Measurements from ENCODE around the gene ZMYND11. TPM values are rescaled to one million over a fixed set of nuclear protein-coding genes. Genes with fewer than 3 reads are reported as not detected.

ZMYND11 gene
- total and polyA plus RNA-seq, 12 donors = 23.6 to 153 (median 63.6) TPM

DNA sequence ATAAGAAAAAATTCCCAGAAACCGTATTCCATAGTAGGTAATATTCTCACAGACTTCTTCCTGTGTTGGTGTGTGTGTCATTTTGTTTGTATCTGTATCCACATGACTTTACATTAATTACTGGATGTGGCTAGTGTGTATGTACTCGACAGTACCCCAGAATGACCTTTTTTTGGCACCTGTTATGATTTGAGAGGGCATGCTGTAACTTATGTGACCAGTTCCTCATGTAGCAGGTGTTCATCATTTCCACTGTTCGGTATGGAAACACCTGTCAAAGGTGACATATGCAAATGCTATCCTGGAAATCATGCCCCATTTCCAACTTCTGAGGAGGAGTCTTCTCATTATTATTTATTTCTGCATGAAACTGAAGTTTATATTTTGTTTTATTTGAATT is 89.3 kb downstream of the ZMYND11 start:
- intact Hi-C loops (cut with DNase I) = no loop called here
- no peak for DNase-seq
- WGBS, 4 donors = 89 to 91% (median 90%) methylated on average over 3 of the region's 3 CpGs
- Histone ChIP-seq H3K36me3 (replicated peaks in 1 of 2) (no peaks in the 10 kb centered on the region), H3K4me3 (no peak overlapping the region), H3K27me3 (no peaks in the 10 kb centered on the region), H3K4me1 (replicated peaks in 1 of 2) (no peaks in the 10 kb centered on the region), H3K27ac (no peak overlapping the region), H3K9me3 (replicated peaks in 1 of 3) (no peaks in the 10 kb centered on the region)
- TF ChIP-seq, protein P1, sequence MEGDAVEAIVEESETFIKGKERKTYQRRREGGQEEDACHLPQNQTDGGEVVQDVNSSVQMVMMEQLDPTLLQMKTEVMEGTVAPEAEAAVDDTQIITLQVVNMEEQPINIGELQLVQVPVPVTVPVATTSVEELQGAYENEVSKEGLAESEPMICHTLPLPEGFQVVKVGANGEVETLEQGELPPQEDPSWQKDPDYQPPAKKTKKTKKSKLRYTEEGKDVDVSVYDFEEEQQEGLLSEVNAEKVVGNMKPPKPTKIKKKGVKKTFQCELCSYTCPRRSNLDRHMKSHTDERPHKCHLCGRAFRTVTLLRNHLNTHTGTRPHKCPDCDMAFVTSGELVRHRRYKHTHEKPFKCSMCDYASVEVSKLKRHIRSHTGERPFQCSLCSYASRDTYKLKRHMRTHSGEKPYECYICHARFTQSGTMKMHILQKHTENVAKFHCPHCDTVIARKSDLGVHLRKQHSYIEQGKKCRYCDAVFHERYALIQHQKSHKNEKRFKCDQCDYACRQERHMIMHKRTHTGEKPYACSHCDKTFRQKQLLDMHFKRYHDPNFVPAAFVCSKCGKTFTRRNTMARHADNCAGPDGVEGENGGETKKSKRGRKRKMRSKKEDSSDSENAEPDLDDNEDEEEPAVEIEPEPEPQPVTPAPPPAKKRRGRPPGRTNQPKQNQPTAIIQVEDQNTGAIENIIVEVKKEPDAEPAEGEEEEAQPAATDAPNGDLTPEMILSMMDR (IDR thresholded peaks at IDR 0.05) = no peak

DNA sequence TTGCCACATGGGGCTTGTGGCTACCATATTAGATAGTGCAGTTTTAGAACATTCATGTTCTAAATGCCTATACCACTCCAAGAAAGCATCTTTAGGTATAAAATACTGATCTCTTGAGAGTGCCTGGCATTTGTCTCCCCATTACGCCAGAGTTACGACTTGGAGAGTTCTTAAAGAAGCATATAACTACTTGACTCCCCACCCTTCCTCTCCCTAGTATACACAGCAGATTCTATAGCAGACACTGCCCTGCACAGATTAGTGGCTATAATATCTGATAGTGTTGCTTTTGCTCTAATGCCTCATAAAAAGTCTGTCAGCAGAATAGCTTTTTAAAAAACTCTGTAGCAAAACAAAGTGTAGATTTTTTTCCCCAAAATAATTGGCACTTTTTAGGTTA is 90.8 kb downstream of the ZMYND11 start:
- no peak for DNase-seq
- H3K36me3 ChIP-seq (replicated peaks in 1 of 2) = no peaks in the 10 kb centered on the region
- no peak for TF ChIP-seq POLR2A (IDR thresholded peaks at IDR 0.05)
- TF ChIP-seq, protein P1 (IDR thresholded peaks at IDR 0.05) = no peak
- no peaks in the 10 kb centered on the region for H3K4me1 ChIP-seq (replicated peaks in 1 of 2)
- no peaks in the 10 kb centered on the region for H3K27me3 ChIP-seq
- H3K9me3 ChIP-seq (replicated peaks in 1 of 3) = no peaks in the 10 kb centered on the region
- H3K4me3 ChIP-seq = no peak overlapping the region
- intact Hi-C loops (cut with DNase I) = no loop called here
- 92 to 100% (median 97%) methylated on average over 2 of the region's 2 CpGs for WGBS, 4 donors
- H3K27ac ChIP-seq = no peak overlapping the region

DNA sequence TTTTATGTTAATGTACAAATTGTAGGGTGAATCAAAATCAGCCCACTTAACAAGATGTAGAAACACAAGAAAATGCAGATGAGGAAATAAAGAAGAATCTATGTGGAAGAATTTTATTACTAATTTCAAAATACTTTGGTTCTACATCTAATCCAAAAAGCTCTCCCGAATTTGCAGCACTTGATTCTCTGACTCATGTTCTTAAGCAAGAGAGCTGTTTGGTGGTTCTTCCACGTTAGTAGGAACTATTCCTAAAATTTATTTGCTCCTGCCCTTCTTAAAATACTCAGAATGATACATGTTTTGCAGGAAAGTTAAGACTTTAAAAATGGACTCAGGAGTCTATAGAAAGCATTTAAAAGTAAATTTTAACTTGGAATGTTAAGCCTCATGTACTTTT is 91.8 kb downstream of the ZMYND11 start:
- H3K27me3 ChIP-seq = no peaks in the 10 kb centered on the region
- H3K4me1 ChIP-seq (replicated peaks in 1 of 2) = no peaks in the 10 kb centered on the region
- intact Hi-C loops (cut with DNase I) = no loop called here
- no peaks in the 10 kb centered on the region for H3K36me3 ChIP-seq (replicated peaks in 1 of 2)
- TF ChIP-seq, protein P1 (IDR thresholded peaks at IDR 0.05) = no peak
- TF ChIP-seq POLR2A (IDR thresholded peaks at IDR 0.05) = no peak
- no peak for DNase-seq
- WGBS, 4 donors = 47 to 53% (median 48%) methylated on average over 2 of the region's 2 CpGs
- no peaks in the 10 kb centered on the region for H3K9me3 ChIP-seq (replicated peaks in 1 of 3)
- H3K4me3 ChIP-seq = no peak overlapping the region
- no peak overlapping the region for H3K27ac ChIP-seq

DNA sequence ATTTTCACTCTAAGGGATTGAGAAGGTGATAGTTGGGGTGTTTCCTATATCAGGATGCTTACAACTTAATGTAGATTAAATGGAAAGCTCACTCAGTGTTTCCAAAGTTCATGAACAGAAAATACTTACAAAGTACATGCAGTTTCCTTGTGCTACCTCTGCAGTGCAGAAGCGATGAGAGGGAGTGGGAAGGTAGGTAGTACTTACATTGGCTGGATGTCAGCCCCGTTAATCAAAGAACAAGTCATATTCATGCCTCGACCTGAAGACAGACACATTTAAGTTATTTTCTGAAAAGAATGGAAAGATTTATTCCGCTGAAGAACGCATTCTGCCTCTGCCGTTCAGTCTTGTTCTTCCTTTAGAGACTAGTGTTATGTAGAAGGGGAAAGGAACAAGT is 93.1 kb downstream of the ZMYND11 start:
- intact Hi-C loops (cut with DNase I) = no loop called here

More for the DNA sequence above, 93.1 kb downstream of the ZMYND11 start:
- Histone ChIP-seq H3K27ac (no peak overlapping the region), H3K4me1 (replicated peaks in 1 of 2) (no peaks in the 10 kb centered on the region), H3K4me3 (no peak overlapping the region), H3K9me3 (replicated peaks in 1 of 3) (no peaks in the 10 kb centered on the region), H3K27me3 (no peaks in the 10 kb centered on the region), H3K36me3 (replicated peaks in 1 of 2) (no peaks in the 10 kb centered on the region)
- no peak for DNase-seq
- TF ChIP-seq, protein P1 (IDR thresholded peaks at IDR 0.05) = no peak
- no peak for TF ChIP-seq POLR2A (IDR thresholded peaks at IDR 0.05)
- 87 to 91% (median 90%) methylated on average over 6 of the region's 6 CpGs for WGBS, 4 donors
